ENCODE measurements around the gene KCTD19. TPM values are rescaled to one million over a fixed set of nuclear protein-coding genes. Genes with fewer than 3 reads are reported as not detected.

KCTD19 gene
- total RNA-seq, 2 donors from 2014 or later = 1.2 to 1.3 TPM

GRCh38 chr16:67283826-67284555 is 42.5 kb downstream of the KCTD19 start:
- Histone ChIP-seq H3K9me3 (ENCODE audit: control insufficient read depth, low read length) (no peaks in the 10 kb centered on the region), H3K9ac (ENCODE audit: extremely low read depth, low read length, poor library complexity, severe bottlenecking) (no peak overlapping the region), H3K27ac (ENCODE audit: low read depth, low read length) (no peak overlapping the region), H3K4me3 (ENCODE audit: low read length) (no peak overlapping the region), H3K4me1 (ENCODE audit: control insufficient read depth, insufficient read depth, low read length) (no peaks in the 10 kb centered on the region), H3K27me3 (ENCODE audit: control insufficient read depth, insufficient read depth, low read length, poor library complexity, severe bottlenecking) (no peaks in the 10 kb centered on the region), H3K36me3 (ENCODE audit: control insufficient read depth, insufficient read depth, low read length) (no peaks in the 10 kb centered on the region)
- Mint-ChIP-seq H3K9me3 (no peaks in the 10 kb centered on the region), H3K4me1 (peaks cover 2% of the 10 kb centered on the region), H3K36me3 (ENCODE audit: low read depth) (no peaks in the 10 kb centered on the region), H3K27ac (no peak overlapping the region), H3K4me3 (no peak overlapping the region), H3K27me3 (ENCODE audit: insufficient read depth) (no peaks in the 10 kb centered on the region)
- 92 to 97% methylated on average over 20 to 21 of the region's 21 CpGs for WGBS, 2 experiments (ENCODE audit: insufficient coverage in 1 of 2, insufficient read length in 1 of 2)
- no peak for TF ChIP-seq CTCF (conservative IDR thresholded peaks at IDR 0.05)
- no peak for DNase-seq

GRCh38 chr16:67283039-67283825 is 43.3 kb downstream of the KCTD19 start:
- peak; percentile 46 for TF ChIP-seq CTCF (conservative IDR thresholded peaks at IDR 0.05)
- Histone ChIP-seq H3K9ac (ENCODE audit: extremely low read depth, low read length, poor library complexity, severe bottlenecking) (no peak overlapping the region), H3K36me3 (ENCODE audit: control insufficient read depth, insufficient read depth, low read length) (no peaks in the 10 kb centered on the region), H3K4me3 (ENCODE audit: low read length) (no peak overlapping the region), H3K9me3 (ENCODE audit: control insufficient read depth, low read length) (no peaks in the 10 kb centered on the region), H3K27me3 (ENCODE audit: control insufficient read depth, insufficient read depth, low read length, poor library complexity, severe bottlenecking) (no peaks in the 10 kb centered on the region), H3K4me1 (ENCODE audit: control insufficient read depth, insufficient read depth, low read length) (no peaks in the 10 kb centered on the region), H3K27ac (ENCODE audit: low read depth, low read length) (no peak overlapping the region)
- H3K9me3 Mint-ChIP-seq = no peaks in the 10 kb centered on the region
- H3K27me3 Mint-ChIP-seq (ENCODE audit: insufficient read depth) = no peaks in the 10 kb centered on the region
- no peak overlapping the region for H3K27ac Mint-ChIP-seq
- WGBS, 2 experiments (ENCODE audit: insufficient coverage in 1 of 2, insufficient read length in 1 of 2) = 92% methylated on average over 6 to 7 of the region's 7 CpGs
- peaks cover 4% of the 10 kb centered on the region for H3K4me1 Mint-ChIP-seq
- no peak for DNase-seq
- no peak overlapping the region for H3K4me3 Mint-ChIP-seq
- no peaks in the 10 kb centered on the region for H3K36me3 Mint-ChIP-seq (ENCODE audit: low read depth)

- Histone ChIP-seq H3K36me3 (ENCODE audit: control insufficient read depth, insufficient read depth, low read length) (peaks cover 2% of the 10 kb centered on the region), H3K9ac (ENCODE audit: extremely low read depth, low read length, poor library complexity, severe bottlenecking) (no peak overlapping the region), H3K27ac (ENCODE audit: low read depth, low read length) (no peak overlapping the region), H3K4me1 (ENCODE audit: control insufficient read depth, insufficient read depth, low read length) (no peaks in the 10 kb centered on the region), H3K9me3 (ENCODE audit: control insufficient read depth, low read length) (no peaks in the 10 kb centered on the region), H3K27me3 (ENCODE audit: control insufficient read depth, insufficient read depth, low read length, poor library complexity, severe bottlenecking) (no peaks in the 10 kb centered on the region), H3K4me3 (ENCODE audit: low read length) (no peak overlapping the region)
- H3K27me3 Mint-ChIP-seq (ENCODE audit: insufficient read depth) = no peaks in the 10 kb centered on the region
- no peak for DNase-seq
- no peak overlapping the region for H3K4me3 Mint-ChIP-seq
- H3K9me3 Mint-ChIP-seq = no peaks in the 10 kb centered on the region
- H3K27ac Mint-ChIP-seq = no peak overlapping the region
- H3K36me3 Mint-ChIP-seq (ENCODE audit: low read depth) = no peaks in the 10 kb centered on the region
- H3K4me1 Mint-ChIP-seq = peaks cover 4% of the 10 kb centered on the region
- TF ChIP-seq CTCF (conservative IDR thresholded peaks at IDR 0.05) = no peak
- WGBS, 2 experiments (ENCODE audit: insufficient coverage in 1 of 2, insufficient read length in 1 of 2) = 90 to 100% methylated on average over 6 to 10 of the region's 10 CpGs
These were observed 44.1 kb downstream of the KCTD19 start for GRCh38 chr16:67282447-67282805.

All from endodermal cell (in vitro differentiated cells).